ENCODE measurements around the gene GRIN3B.

GRIN3B gene

DNA sequence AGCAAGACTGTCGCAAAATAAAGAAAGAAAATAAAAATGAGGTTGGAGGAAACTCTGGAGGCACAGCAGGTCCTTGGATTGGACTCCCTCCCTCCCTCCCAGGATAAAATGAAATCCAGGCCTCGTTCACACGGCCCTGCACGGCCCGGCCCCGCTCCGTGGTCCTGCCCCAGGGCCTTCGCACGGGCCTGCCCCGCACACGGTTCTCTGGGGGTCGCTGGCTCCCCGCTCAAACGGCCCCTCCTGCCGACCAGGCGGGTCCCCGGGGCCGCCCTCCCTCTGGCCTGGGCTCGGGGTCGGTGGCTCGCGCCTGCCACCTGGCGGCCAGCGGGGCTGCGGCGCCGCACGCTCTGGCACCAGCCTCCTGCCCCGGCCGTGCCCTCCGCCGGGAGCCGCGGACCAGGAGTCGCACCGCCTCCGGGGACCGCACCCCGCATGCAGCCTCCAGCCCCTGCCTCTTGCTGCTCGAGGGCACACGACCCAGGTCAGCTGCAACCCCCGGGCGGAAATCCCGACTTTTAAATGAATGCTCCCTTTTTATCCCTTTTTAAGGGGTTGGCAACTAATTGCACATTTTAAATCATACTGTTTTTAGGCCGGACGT, 17.6 kb upstream of the GRIN3B start:
- TF ChIP-seq FOXP2 (optimal IDR thresholded peaks at IDR 0.05; ENCODE audit: borderline replicate concordance, extremely low read depth, extremely low read length, insufficient read depth), result peak; percentile 92
- TF ChIP-seq POLR2AphosphoS5 (IDR thresholded peaks at IDR 0.05; ENCODE audit: low read depth, low read length), result no peak
- TF ChIP-seq, protein P1, sequence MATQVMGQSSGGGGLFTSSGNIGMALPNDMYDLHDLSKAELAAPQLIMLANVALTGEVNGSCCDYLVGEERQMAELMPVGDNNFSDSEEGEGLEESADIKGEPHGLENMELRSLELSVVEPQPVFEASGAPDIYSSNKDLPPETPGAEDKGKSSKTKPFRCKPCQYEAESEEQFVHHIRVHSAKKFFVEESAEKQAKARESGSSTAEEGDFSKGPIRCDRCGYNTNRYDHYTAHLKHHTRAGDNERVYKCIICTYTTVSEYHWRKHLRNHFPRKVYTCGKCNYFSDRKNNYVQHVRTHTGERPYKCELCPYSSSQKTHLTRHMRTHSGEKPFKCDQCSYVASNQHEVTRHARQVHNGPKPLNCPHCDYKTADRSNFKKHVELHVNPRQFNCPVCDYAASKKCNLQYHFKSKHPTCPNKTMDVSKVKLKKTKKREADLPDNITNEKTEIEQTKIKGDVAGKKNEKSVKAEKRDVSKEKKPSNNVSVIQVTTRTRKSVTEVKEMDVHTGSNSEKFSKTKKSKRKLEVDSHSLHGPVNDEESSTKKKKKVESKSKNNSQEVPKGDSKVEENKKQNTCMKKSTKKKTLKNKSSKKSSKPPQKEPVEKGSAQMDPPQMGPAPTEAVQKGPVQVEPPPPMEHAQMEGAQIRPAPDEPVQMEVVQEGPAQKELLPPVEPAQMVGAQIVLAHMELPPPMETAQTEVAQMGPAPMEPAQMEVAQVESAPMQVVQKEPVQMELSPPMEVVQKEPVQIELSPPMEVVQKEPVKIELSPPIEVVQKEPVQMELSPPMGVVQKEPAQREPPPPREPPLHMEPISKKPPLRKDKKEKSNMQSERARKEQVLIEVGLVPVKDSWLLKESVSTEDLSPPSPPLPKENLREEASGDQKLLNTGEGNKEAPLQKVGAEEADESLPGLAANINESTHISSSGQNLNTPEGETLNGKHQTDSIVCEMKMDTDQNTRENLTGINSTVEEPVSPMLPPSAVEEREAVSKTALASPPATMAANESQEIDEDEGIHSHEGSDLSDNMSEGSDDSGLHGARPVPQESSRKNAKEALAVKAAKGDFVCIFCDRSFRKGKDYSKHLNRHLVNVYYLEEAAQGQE (IDR thresholded peaks at IDR 0.05; ENCODE audit: insufficient read depth in 1 of 2, low read depth in 2 of 2, low read length in 2 of 2), result no peak

DNA sequence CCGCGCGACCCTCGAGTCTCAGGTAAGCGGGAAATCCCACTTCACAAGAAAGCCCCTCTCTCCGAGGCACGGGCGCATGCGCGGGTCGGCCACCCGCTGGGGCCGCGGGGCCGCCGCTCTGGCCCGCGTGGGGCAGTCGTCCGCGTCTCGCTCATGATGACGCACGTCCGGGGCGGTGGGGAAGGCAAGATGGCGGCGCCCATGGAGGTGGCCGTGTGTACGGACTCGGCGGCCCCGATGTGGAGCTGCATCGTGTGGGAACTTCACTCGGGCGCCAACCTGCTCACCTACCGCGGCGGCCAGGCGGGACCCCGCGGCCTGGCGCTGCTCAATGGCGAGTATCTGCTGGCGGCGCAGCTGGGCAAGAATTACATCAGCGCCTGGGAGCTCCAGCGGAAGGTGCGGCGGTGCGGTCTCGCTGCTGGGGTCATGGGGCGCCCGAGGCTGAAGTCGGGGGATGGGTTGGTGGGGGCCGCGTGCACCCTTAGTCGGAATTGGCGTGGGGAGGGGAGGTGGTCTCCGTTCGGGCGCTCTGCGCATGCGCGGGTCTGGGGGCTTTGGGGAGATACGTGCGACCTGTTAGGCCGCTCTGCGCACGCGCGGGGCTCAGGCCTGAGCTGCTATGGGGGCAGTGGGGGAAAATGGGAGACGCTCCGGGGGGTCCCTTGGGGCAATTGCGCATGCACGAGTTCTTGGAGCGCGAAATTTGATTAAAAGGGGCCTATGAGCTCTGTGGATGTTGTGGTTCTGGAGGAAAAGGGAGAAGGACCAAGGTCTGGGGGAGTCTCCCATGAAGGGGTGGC, 15.9 kb upstream of the GRIN3B start, which contains the start of gene WDR18:
Gene WDR18 (plus strand): TSS at position 181 of the 803 bp plus-strand sequence. CDS start 9 bp downstream, at position 190.
- TF ChIP-seq, protein P1 (IDR thresholded peaks at IDR 0.05; ENCODE audit: insufficient read depth in 1 of 2, low read depth in 2 of 2, low read length in 2 of 2), result no peak
- TF ChIP-seq SIN3A (IDR thresholded peaks at IDR 0.05; ENCODE audit: borderline replicate concordance, insufficient read depth, low read length), result no peak
- TF ChIP-seq POLR2AphosphoS5 (IDR thresholded peaks at IDR 0.05; ENCODE audit: low read depth, low read length), result 0 out of 2 replicates have a peak, but pooled peaks have one; percentile 26
- TF ChIP-seq FOXP2 (optimal IDR thresholded peaks at IDR 0.05; ENCODE audit: borderline replicate concordance, extremely low read depth, extremely low read length, insufficient read depth), result peak; percentile 93
- peak; percentile 72; the same call in 1 of the 2 replicates for TF ChIP-seq TAF1 (IDR thresholded peaks at IDR 0.05; ENCODE audit: borderline replicate concordance, insufficient read depth, low read length)

DNA sequence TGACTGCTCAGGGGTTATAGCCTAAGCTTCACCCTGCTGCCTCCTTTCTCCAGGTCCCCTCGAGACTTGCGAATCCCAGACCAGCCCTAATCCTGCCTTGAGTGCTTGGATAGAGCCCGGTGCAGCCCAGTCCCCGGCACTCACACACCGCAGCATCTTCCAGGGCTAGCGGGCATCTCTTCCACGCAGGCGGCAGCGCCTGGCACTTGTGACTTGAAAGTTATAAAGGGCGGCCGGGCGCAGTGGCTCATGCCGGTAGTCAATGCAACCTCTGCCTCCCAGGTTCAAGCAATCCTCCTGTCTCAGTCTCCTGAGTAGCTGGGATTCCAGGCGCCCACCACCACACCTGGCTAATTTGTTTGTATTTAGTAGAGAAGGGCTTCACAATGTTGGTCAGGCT, 14.1 kb upstream of the GRIN3B start:
- TF ChIP-seq, protein P1 (IDR thresholded peaks at IDR 0.05; ENCODE audit: insufficient read depth in 1 of 2, low read depth in 2 of 2, low read length in 2 of 2), result no peak
- TF ChIP-seq TAF1 (IDR thresholded peaks at IDR 0.05; ENCODE audit: borderline replicate concordance, insufficient read depth, low read length), result no peak
- no peak for TF ChIP-seq POLR2AphosphoS5 (IDR thresholded peaks at IDR 0.05; ENCODE audit: low read depth, low read length)
- TF ChIP-seq FOXP2 (optimal IDR thresholded peaks at IDR 0.05; ENCODE audit: borderline replicate concordance, extremely low read depth, extremely low read length, insufficient read depth), result no peak
- TF ChIP-seq SIN3A (IDR thresholded peaks at IDR 0.05; ENCODE audit: borderline replicate concordance, insufficient read depth, low read length), result no peak

DNA sequence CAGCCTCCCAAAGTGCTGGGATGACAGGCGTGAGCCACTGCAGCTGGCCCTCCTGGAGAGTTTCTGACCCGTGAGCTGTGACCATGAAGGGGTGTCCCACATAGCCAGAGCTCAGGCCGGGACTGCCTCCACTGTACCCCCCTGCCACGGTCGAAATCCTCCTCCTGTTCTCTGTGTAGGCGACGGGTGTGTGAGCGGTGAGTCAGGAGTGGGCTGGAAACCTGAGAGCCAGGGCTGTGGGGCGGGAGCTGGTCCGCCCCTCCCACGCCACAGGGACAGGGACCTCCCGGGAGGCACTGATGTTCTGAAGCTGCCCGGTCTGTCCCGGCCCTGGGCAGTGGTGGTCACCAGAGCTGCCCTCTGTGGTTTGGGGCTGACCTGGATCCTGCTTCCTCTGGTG, 12.1 kb upstream of the GRIN3B start:
- no peak for TF ChIP-seq SIN3A (IDR thresholded peaks at IDR 0.05; ENCODE audit: borderline replicate concordance, insufficient read depth, low read length)
- no peak for TF ChIP-seq TAF1 (IDR thresholded peaks at IDR 0.05; ENCODE audit: borderline replicate concordance, insufficient read depth, low read length)
- TF ChIP-seq, protein P1 (IDR thresholded peaks at IDR 0.05; ENCODE audit: insufficient read depth in 1 of 2, low read depth in 2 of 2, low read length in 2 of 2), result no peak
- TF ChIP-seq POLR2AphosphoS5 (IDR thresholded peaks at IDR 0.05; ENCODE audit: low read depth, low read length), result no peak
- TF ChIP-seq FOXP2 (optimal IDR thresholded peaks at IDR 0.05; ENCODE audit: borderline replicate concordance, extremely low read depth, extremely low read length, insufficient read depth), result no peak
